GM23338 (cell line): ENCODE data around the gene GPC6.

Source experiments
- CREB1 ChIP-seq: fragments of 250-450 bp; sonication (Bioruptor Pico); IDR thresholded peaks from 2 replicates; pipeline ENCODE4 v1.5.0; 2020; ENCODE audit warnings: low read depth, mild to moderate bottlenecking, moderate library complexity
- CTCF ChIP-seq, 2 experiments: fragments of 200-600 bp in 1 of 2; sonication (generic) in 1 of 2; conservative IDR thresholded peaks; 2 replicates each; pipeline versions ENCODE4 v1.5.1 to v1.6.1; 2016 to 2017; ENCODE audit warnings: antibody characterized with exemption in 2 of 2, low read depth in 2 of 2, mild to moderate bottlenecking in 2 of 2, moderate library complexity in 1 of 2
- EZH2 ChIP-seq: fragments of 200-600 bp; sonication (generic); IDR thresholded peaks from one replicate; pipeline ENCODE4 v1.8.0; 2017; ENCODE audit warnings: antibody characterized with exemption, mild to moderate bottlenecking, low read depth; ENCODE audit not compliant: unreplicated experiment
- EZH2phosphoT487 ChIP-seq: fragments of 200-600 bp; sonication (generic); IDR thresholded peaks from one replicate; pipeline ENCODE4 v1.8.1; 2018; ENCODE audit warnings: antibody characterized with exemption; ENCODE audit not compliant: unreplicated experiment
- POLR2AphosphoS5 ChIP-seq: IDR thresholded peaks from 2 replicates; pipeline ENCODE4 v1.6.1; 2016; ENCODE audit warnings: antibody characterized with exemption, low read depth

GRCh38 chr13:93473441-93474270, 247.0 kb downstream of the GPC6 start:
- TF ChIP-seq EZH2, result no peak
- no peak for TF ChIP-seq CREB1 (CRISPR knock-in tag)
- TF ChIP-seq CTCF (conservative IDR thresholded peaks at IDR 0.05; ENCODE audit: low read depth in 2 of 2), result no peak
- TF ChIP-seq POLR2AphosphoS5, result no peak
- TF ChIP-seq EZH2phosphoT487, result no peak
